Stimulated activated naive B cell treated with anti-CD40 and anti-IgM and Interleukin-4, amounts not matched to agents 10 μg/mL and 1 μg/mL and 100 μg/mL, for 72 hours (primary cell): ENCODE data around the gene SMAD3.
"Not testable (repeated sequence)": the region's sequence is repeated elsewhere in the genome, so short reads cannot be mapped to it uniquely, and the experiment has no call there.

ENCODE experiments used
- ATAC-seq, 2 donors: fragments of 150-1000 bp; cut with Tn5 transposase; replicated peaks; 2 replicates each; pipeline ENCODE4 v1.10.0; 2021; ENCODE audit warnings: moderate library complexity in 1 of 2
- DNase-seq: peaks from one replicate; pipeline ENCODE4 v3.0.0; 2021
- H3K27ac Mint-ChIP-seq: one replicate; pipeline ENCODE4 v1.8.0; 2022; ENCODE audit warnings: mild to moderate bottlenecking, mixed read lengths
- H3K27me3 Mint-ChIP-seq, 2 donors: one replicate each; pipeline ENCODE4 v1.8.0; 2022; ENCODE audit warnings: mixed read lengths in 2 of 2
- H3K36me3 Mint-ChIP-seq, 2 donors: one replicate each; pipeline ENCODE4 v1.8.0; 2022; ENCODE audit warnings: mixed read lengths in 2 of 2, mild to moderate bottlenecking in 1 of 2
- H3K4me1 Mint-ChIP-seq, 2 donors: one replicate each; pipeline ENCODE4 v1.8.0; 2022; ENCODE audit warnings: mixed read lengths in 2 of 2, mild to moderate bottlenecking in 1 of 2
- H3K4me3 Mint-ChIP-seq, 2 donors: one replicate each; pipeline ENCODE4 v1.8.0; 2022; ENCODE audit warnings: mild to moderate bottlenecking in 2 of 2, mixed read lengths in 2 of 2, moderate library complexity in 1 of 2
- H3K9me3 Mint-ChIP-seq, 2 donors: one replicate each; pipeline ENCODE4 v1.8.0; 2022; ENCODE audit warnings: mixed read lengths in 2 of 2, mild to moderate bottlenecking in 1 of 2

SMAD3 gene

DNA sequence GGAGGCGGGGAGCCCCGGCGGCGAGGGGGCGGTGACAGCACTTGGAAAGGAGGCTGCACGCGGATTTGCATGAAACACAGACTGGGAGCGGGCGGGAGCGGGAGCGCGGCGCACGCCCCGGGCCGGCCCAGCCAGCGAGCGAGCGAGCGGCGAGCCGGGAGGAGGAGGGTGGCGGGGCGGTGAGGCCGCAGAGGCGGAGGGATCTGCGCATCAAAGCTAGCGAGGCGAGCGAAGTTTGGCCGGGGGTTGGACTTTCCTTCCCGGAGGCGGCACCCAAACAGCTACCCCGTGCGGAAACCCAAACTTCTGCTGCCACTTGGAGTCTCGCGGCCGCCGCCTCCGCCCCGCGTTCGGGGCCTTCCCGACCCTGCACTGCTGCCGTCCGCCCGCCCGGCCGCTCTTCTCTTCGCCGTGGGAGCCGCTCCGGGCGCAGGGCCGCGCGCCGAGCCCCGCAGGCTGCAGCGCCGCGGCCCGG lies at the start of gene SMAD3:
Gene SMAD3, plus strand, starts transcription at position 72 of the 475 bp plus-strand sequence. CDS start 553 bp downstream, outside the sequence.
- DNase-seq, result peak; percentile 82
- peak; percentile 71 to 77 for ATAC-seq
- Mint-ChIP-seq H3K27ac (peak within 1 kb of the TSS; percentile 97), H3K9me3 (no peaks in the 10 kb centered on the region), H3K36me3 (peaks cover 8 to 20% of the 10 kb centered on the region in 2 donors), H3K4me1 (peaks cover 42 to 52% of the 10 kb centered on the region in 2 donors), H3K27me3 (no peaks in the 10 kb centered on the region), H3K4me3 (peak within 1 kb of the TSS; percentile 98 to 99)

DNA sequence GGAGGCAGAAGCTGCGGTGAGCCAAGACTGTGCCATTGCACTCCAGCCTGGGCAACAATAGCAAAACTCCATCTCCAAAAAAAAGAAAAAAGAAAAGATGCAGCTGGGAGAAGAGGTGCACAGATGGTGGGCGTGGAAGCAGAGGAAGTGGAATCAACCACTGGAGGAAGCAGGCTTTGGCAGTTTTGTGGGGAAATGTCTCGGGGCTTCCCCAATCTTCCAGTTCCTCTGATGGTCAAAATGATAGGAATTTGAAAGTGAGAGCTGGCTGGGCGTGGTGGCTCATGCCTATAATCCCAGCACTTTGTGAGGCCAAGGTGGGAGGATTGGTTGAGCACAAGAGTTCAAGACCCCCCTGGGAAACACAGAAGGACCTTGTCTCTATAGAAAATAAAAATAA lies 48.1 kb upstream of the SMAD3 start:
- ATAC-seq (no peak), DNase-seq (no peak)
- H3K27me3 Mint-ChIP-seq, result peaks cover 0 to under 1% of the 10 kb centered on the region in 2 donors
- H3K9me3 Mint-ChIP-seq, result no peaks in the 10 kb centered on the region
- peak overlapping the region in 1 of 2 donors; percentile 11 for H3K4me3 Mint-ChIP-seq
- no peaks in the 10 kb centered on the region for H3K36me3 Mint-ChIP-seq
- H3K27ac Mint-ChIP-seq, result no peak overlapping the region
- H3K4me1 Mint-ChIP-seq, result peaks cover 11 to 22% of the 10 kb centered on the region in 2 donors

DNA sequence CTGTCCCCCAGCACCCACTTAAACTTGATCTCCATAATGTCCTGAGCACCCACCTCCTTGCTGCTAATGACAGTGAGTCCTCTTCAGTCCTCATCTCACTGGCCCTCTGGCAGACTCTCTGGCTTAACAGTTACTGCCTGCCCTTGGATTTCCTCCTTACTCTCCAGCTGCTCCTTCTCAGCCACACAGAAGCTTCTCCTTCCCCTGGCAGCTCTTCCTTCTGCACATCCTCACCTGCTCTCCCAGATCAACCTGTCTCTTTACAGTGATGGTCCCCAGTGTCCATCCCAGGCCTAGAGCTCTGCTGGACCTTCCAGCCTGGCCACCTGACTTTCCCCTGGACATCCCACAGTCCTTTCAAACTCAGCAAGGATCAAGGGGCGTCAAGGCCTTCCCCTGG lies 47.4 kb upstream of the SMAD3 start:
- Mint-ChIP-seq H3K36me3 (no peaks in the 10 kb centered on the region), H3K27ac (no peak overlapping the region), H3K4me3 (no peak overlapping the region), H3K27me3 (peaks cover 0 to 4% of the 10 kb centered on the region in 2 donors), H3K9me3 (peaks cover 0 to 1% of the 10 kb centered on the region in 2 donors), H3K4me1 (peaks cover 13 to 22% of the 10 kb centered on the region in 2 donors)
- ATAC-seq (no peak), DNase-seq (no peak)

DNA sequence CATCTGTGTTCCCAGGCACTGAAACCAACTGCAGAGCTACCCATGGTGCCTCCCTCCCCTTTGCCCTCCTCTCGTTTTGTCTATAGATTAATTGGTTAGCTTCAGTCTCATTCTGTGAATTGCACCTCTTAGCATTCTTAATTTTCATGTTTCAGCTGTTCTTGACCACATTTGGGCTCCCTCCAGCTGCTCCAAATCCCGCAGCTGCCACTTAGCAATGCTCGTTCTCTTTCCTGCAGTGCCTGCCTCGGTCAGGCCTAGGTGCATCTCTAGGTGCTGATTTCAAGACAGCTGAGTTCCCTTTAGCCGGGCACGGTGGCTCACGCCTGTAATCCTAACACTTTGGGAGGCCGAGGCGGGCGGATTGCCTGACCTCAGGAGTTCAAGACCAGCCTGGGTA lies 47.0 kb upstream of the SMAD3 start:
- no peak for DNase-seq
- no peaks in the 10 kb centered on the region for H3K36me3 Mint-ChIP-seq

DNA sequence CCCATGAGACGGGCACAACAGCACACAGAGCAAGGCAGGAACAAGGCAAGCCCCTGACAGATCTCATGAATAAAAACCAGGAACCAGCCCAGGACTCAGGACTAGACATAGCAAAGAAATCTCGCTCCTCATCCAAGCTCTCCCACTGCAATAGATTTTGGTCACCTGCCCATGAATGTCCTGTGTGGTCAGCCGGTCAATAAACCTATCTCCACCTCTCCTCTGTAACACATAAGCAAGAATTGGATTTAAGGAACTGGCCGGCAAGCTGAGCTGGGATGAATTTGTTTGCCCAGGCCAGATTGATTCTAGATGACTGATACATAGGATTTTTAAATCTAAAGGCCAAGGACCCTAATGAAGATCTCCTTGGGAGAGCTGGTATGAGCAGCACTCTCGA lies 46.3 kb upstream of the SMAD3 start:
- H3K27me3 Mint-ChIP-seq, result peaks cover 0 to 4% of the 10 kb centered on the region in 2 donors
- H3K4me1 Mint-ChIP-seq, result peaks cover 13 to 28% of the 10 kb centered on the region in 2 donors
- H3K36me3 Mint-ChIP-seq, result no peaks in the 10 kb centered on the region
- H3K27ac Mint-ChIP-seq, result no peak overlapping the region
- H3K9me3 Mint-ChIP-seq, result peaks cover 0 to 1% of the 10 kb centered on the region in 2 donors
- no peak for DNase-seq
- H3K4me3 Mint-ChIP-seq, result no peak overlapping the region
- no peak for ATAC-seq

More for the DNA sequence above, 47.0 kb upstream of the SMAD3 start:
- no peak for ATAC-seq
- Mint-ChIP-seq H3K27me3 (peaks cover 0 to 4% of the 10 kb centered on the region in 2 donors), H3K4me3 (no peak overlapping the region), H3K4me1 (peaks cover 13 to 22% of the 10 kb centered on the region in 2 donors), H3K9me3 (peaks cover 0 to 1% of the 10 kb centered on the region in 2 donors), H3K27ac (no peak overlapping the region)

DNA sequence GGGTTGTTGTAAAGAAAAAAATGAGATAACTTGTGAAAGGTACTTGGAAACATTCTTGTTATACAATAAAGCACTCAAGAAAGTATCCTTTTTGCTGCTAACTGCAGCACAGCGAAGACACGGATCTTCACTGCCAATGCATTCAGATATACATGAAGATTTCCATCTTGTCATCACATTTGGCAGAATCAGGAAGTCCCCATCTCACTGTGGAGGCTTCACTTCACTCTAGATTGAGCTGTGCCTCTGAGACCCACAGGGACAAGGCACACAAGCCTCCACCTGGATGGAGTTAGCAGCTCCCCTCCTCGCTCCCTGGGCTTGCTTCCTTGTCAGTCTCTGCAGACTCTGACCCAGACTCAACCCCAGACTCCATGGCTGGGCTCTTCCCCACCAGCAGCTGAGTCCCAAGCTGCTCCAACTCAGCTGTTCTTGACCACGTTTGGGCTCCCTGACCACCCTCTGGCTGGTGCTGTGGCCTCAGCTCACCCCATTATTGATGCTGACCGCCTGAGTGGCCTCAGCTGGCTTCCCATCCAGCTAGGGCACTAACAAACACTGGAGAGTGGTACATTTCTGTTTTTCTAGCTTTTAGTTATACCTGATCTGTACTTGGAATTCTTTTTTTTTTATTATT lies 45.4 kb upstream of the SMAD3 start:
- Mint-ChIP-seq H3K27ac (no peak overlapping the region), H3K9me3 (peaks cover 0 to 1% of the 10 kb centered on the region in 2 donors), H3K36me3 (no peaks in the 10 kb centered on the region), H3K27me3 (peaks cover 0 to 4% of the 10 kb centered on the region in 2 donors), H3K4me3 (no peak overlapping the region), H3K4me1 (peaks cover 19 to 37% of the 10 kb centered on the region in 2 donors)
- ATAC-seq (peak; percentile 56 to 66), DNase-seq (no peak)

DNA sequence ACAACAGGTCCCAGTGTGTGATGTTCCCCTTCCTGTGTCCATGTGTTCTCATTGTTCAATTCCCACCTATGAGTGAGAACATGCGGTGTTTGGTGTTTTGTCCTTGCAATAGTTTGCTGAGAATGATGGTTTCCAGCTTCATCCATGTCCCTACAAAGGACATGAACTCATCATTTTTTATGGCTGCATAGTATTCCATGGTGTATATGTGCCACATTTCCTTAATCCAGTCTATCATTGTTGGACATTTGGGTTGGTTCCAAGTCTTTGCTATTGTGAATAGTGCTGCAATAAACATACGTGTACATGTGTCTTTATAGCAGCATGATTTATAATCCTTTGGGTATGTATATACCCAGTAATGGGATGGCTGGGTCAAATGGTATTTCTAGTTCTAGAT lies 44.7 kb upstream of the SMAD3 start:
- not testable (repeated sequence) for DNase-seq, H3K27ac Mint-ChIP-seq, ATAC-seq, H3K9me3 Mint-ChIP-seq, H3K27me3 Mint-ChIP-seq, H3K4me3 Mint-ChIP-seq, H3K36me3 Mint-ChIP-seq
- peaks cover 23 to 44% of the 10 kb centered on the region in 2 donors for H3K4me1 Mint-ChIP-seq

DNA sequence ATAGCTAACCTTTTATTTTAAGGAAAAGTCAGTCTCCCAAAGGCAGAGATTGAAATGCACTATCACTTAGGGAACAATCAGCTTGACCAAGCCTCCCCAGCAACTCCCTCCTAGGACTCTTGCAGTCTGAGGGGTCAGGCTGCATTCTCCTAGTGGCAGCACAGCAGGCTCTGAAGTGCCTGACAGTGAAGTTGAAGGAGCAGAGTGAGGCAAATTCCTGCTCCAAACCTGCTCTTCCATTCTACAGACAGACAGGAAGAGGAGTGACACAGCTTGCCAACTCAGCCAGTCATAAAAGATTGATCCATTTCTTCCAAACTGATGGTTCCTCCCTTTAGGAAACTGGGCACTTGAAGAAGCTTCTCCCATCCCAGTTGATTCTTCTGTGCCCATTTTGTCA lies 43.9 kb upstream of the SMAD3 start:
- H3K9me3 Mint-ChIP-seq, result peaks cover 0 to 1% of the 10 kb centered on the region in 2 donors
- peaks cover 21 to 52% of the 10 kb centered on the region in 2 donors for H3K4me1 Mint-ChIP-seq
- ATAC-seq, result no peak

DNA sequence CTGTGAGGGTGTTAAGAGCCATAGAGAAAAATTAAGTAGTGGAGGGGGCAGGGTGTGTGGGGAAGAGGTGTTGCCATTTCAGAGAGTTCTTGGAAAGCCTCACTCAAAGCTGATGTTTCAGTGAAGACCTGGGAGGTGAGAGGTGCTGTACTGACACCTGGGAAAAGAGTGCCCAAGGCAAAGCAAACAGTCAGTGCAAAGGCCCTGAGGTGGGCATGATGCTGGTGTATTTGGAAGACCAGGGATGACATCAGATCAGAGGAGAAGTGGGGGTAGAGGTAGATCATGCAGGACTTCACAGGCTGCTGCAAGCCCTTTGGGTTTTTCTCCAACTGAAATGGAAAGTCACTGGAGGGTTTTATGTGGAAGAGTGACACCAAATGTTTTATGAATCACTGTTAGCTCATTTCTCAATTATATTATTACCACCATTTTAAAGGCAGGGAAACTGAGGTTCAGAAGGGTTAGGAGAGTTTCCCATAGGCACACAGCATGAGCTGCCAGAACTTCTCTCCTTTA lies 42.8 kb upstream of the SMAD3 start:
- Mint-ChIP-seq H3K27ac (no peak overlapping the region), H3K4me3 (no peak overlapping the region)
- ATAC-seq, result no peak

More for the DNA sequence above, 43.9 kb upstream of the SMAD3 start:
- Mint-ChIP-seq H3K36me3 (no peaks in the 10 kb centered on the region), H3K27me3 (peaks cover 0 to 4% of the 10 kb centered on the region in 2 donors), H3K4me3 (no peak overlapping the region), H3K27ac (no peak overlapping the region)
- DNase-seq, result no peak

DNA sequence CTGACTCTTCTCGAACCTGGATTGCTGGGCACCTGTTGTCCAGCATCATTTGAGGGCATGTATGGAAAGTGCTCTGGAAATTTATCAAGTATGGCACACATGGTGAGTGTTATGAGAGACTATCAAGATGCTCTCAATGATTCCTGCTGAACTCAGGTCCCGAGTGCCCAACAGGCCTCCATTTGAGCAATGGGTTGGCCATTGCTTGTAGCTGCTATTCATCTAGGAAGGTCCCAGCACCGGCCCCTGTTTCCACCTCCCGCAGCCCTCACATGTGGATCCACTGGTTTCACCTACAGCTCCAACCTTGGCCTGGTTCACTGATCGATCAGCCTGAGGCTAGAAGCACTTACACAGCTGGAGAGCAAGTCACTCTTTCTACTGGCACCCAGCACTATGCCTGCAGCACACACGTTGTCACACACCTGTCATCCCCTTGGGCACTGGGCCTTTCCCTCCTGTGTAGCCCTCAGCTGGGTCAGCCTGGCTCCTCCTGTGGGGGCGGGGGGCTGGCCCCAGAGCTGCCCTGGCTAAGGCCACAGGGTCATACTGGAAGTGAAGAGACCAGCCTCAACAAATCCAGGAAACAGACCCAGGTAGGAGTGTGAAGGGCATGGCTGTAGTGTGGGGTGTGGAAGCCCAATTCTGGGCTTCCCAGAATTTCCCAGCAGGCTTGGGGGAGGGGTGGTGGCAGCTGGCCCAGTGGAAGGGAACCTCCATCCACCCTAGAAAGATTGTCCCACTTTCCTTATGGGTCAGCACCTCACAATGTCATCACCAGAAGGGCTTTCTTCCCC lies 41.7 kb upstream of the SMAD3 start:
- Mint-ChIP-seq H3K4me1 (peaks cover 16 to 41% of the 10 kb centered on the region in 2 donors), H3K9me3 (peaks cover 0 to 1% of the 10 kb centered on the region in 2 donors), H3K4me3 (no peak overlapping the region), H3K27ac (no peak overlapping the region), H3K36me3 (no peaks in the 10 kb centered on the region), H3K27me3 (peaks cover 0 to 4% of the 10 kb centered on the region in 2 donors)
- DNase-seq (no peak), ATAC-seq (peak in 1 of 2 donors; percentile 2)

More for the DNA sequence above, 42.8 kb upstream of the SMAD3 start:
- Mint-ChIP-seq H3K27me3 (peaks cover 0 to 4% of the 10 kb centered on the region in 2 donors), H3K4me1 (peaks cover 20 to 50% of the 10 kb centered on the region in 2 donors), H3K9me3 (peaks cover 0 to 1% of the 10 kb centered on the region in 2 donors), H3K36me3 (no peaks in the 10 kb centered on the region)
- no peak for DNase-seq

DNA sequence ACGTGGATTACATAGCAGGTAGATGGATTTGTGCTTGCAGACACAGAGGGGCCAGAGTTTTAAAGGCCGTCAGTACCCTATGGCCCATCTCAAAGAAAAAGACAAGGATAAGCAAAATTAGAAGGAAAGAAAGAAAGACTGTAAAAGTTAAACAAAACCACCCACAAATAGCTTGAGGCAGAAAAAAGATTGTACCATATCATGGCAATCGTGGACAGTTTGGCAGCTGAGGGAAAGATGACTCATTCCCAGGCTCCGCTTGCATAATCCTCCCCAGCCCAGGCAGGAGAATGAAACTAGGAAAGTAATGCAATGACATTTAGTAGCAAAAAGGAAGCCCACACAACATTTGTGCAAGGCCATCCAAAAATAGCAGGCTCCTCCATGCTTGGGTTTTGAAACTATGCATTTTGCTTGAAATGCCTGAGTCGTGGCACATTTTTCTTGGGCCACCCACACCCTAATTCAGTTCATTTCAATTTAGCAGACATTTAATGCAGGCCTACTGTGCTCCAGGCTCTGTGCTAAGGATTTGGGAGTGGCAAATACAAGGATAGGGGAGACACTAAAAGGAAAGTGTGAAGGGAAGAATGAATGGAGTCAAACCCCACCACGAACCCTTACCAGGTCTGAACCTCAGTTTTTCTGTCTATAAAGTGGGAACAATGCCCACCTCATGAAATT lies 40.9 kb upstream of the SMAD3 start:
- ATAC-seq (peak; percentile 46 to 65), DNase-seq (no peak)
- Mint-ChIP-seq H3K36me3 (no peaks in the 10 kb centered on the region), H3K4me3 (peak overlapping the region in 1 of 2 donors; percentile 33), H3K4me1 (peaks cover 16 to 41% of the 10 kb centered on the region in 2 donors), H3K9me3 (peaks cover 0 to 1% of the 10 kb centered on the region in 2 donors), H3K27ac (no peak overlapping the region), H3K27me3 (peaks cover 0 to 4% of the 10 kb centered on the region in 2 donors)

DNA sequence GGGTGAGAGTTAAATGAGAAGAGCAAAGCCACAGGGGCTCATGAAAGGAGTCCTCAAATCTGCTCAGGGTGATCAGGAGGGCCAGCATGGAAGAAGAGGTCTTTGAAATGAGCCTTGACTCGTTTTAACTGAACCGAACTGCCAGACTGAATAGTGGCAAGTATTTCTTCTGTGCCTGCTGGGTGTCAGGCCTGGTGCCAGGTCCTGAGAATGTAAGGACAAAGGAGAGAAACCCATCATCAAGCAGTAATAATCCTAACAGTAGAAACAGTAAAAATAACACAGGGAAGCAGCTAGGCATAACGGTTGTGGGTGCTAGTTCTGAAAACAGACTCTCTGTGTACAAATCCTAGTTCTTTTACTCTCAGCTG lies 40.4 kb upstream of the SMAD3 start:
- H3K27ac Mint-ChIP-seq, result no peak overlapping the region
- ATAC-seq (no peak), DNase-seq (no peak)
- H3K36me3 Mint-ChIP-seq, result no peaks in the 10 kb centered on the region
- peaks cover 16 to 39% of the 10 kb centered on the region in 2 donors for H3K4me1 Mint-ChIP-seq
- H3K9me3 Mint-ChIP-seq, result peaks cover 0 to 1% of the 10 kb centered on the region in 2 donors
- peaks cover 0 to 4% of the 10 kb centered on the region in 2 donors for H3K27me3 Mint-ChIP-seq
- peak overlapping the region in 1 of 2 donors; percentile 33 for H3K4me3 Mint-ChIP-seq

DNA sequence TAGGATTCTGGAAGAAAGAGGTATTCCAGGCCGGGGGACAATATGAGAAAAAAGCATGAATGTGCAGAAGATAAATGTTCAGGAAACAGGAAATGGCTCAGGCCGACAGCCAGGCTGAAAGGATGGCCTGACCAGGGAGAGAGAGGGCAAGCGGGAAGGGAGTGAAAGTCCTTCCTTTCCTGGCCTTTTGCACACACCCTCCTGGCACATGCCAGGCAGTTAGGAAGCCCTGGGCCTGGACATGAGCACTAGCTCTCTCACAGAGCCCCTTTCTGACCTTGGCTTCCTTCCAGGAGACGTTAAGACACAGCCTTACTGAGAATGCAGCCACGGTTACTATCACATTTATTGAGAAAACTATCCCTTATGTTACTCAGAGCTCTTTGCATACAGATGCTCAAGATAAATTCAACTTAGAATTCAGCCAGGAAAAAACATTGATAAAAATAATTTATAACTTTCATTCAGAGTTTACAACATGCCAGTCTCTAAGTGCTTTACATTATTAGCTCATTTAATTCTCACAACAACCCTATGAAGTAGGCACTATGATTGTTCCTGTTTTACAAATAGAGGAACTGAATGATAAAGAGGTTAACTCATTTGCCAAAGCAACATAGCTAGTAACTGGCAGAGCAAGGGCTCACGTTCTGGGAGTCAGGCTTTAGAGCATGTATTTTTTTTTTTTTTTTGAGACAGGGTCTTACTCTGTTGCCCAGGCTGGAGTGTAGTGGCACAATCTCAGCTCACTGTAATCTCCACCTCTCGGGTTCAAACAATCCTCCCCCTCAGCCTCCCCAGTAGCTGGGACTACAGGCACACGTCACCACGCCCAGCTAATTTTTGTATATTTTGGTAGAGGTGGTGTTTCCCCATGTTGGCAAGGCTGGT lies 39.4 kb upstream of the SMAD3 start:
- H3K9me3 Mint-ChIP-seq, result peaks cover 0 to 1% of the 10 kb centered on the region in 2 donors
- no peak for DNase-seq
- no peak overlapping the region for H3K4me3 Mint-ChIP-seq
- peaks cover 0 to 4% of the 10 kb centered on the region in 2 donors for H3K27me3 Mint-ChIP-seq
- ATAC-seq, result peak in 1 of 2 donors; percentile 82
- no peaks in the 10 kb centered on the region for H3K36me3 Mint-ChIP-seq
- H3K27ac Mint-ChIP-seq, result peak overlapping the region; percentile 16
- H3K4me1 Mint-ChIP-seq, result peaks cover 18 to 35% of the 10 kb centered on the region in 2 donors
